Ascending aorta (tissue), 2 donors: ENCODE results near the gene PTPRG. TPM values are rescaled to one million over a fixed set of nuclear protein-coding genes. Genes with fewer than 3 reads are reported as not detected.
"Not testable (repeated sequence)": the region's sequence is repeated elsewhere in the genome, so short reads cannot be mapped to it uniquely, and the experiment has no call there.

Experiments
- DNase-seq, 2 donors: peaks; one replicate each; pipeline ENCODE4 v3.0.0-alpha.2; 2019; ENCODE audit warnings: low spot score in 2 of 2
- H3K27ac ChIP-seq, 2 donors: fragments of 200-600 bp; sonication (generic); one replicate each; pipeline ENCODE4 v1.5.1; 2016 to 2017; ENCODE audit warnings: mild to moderate bottlenecking in 1 of 2
- H3K27me3 ChIP-seq: fragments of 200-600 bp; sonication (generic); one replicate; pipeline ENCODE4 v1.5.1; 2017
- H3K36me3 ChIP-seq, 2 donors: fragments of 200-600 bp; sonication (generic); one replicate each; pipeline ENCODE4 v1.5.1; 2016
- H3K4me1 ChIP-seq, 2 donors: fragments of 200-600 bp; sonication (generic); one replicate each; pipeline ENCODE4 v1.5.1; 2016 to 2017; ENCODE audit warnings: mild to moderate bottlenecking in 1 of 2
- H3K4me3 ChIP-seq, 2 donors: fragments of 200-600 bp; sonication (generic); one replicate each; pipeline ENCODE4 v1.5.1; 2016 to 2017; ENCODE audit warnings: mild to moderate bottlenecking in 1 of 2
- H3K9me3 ChIP-seq, 2 donors: fragments of 200-600 bp; sonication (generic); one replicate each; pipeline ENCODE4 v1.5.1; 2016
- CTCF ChIP-seq, 3 experiments: fragments of 200-600 bp in 2 of 3; fragments of 450-650 bp in 1 of 3; sonication (generic) in 2 of 3; IDR thresholded peaks; one replicate each; pipeline ENCODE4 v1.5.1; 2016 to 2019; ENCODE audit warnings: antibody characterized with exemption in 3 of 3, mild to moderate bottlenecking in 1 of 3, moderate library complexity in 1 of 3
- intact Hi-C: fragments of 100-400 bp; cut with DNase I; formaldehyde crosslinking; loops from one replicate; pipeline ENCODE4 v1.15.1; 2023
- total RNA-seq: library from RNA; depleted of rRNA; stranded (reverse); fragments of >200 nt; gene quantifications from one replicate; pipeline ENCODE4 v1.1.0, GENCODE V29; 2016

PTPRG gene
- total RNA-seq, 1 donor from 2014 or later: 129 TPM

DNA sequence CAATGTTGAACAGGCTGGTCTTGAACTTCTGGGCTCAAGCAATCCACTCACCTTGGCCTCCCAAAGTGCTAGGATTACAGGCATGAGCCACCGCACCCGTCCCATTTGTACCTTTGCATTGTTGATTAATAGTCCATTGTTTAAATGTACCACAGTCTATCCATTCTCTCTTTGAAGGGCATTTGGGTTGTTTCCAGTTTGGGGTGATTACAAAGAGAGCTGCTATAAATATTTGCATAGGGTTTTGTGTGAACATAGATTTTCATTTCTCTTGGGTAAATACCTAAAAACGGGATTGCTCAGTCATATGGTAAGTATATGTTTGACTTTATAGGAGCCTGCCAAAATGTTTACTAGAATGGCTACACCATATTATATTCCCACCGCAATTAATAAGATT, 13.7 kb upstream of the PTPRG start:
- TF ChIP-seq CTCF (IDR thresholded peaks at IDR 0.05): no peak
- no peaks in the 10 kb centered on the region for H3K4me1 ChIP-seq
- intact Hi-C loops: no loop called here
- no peak overlapping the region for H3K27ac ChIP-seq
- H3K36me3 ChIP-seq: no peaks in the 10 kb centered on the region
- H3K27me3 ChIP-seq: no peaks in the 10 kb centered on the region
- DNase-seq: no peak
- peaks cover 0 to 8% of the 10 kb centered on the region in 2 donors for H3K9me3 ChIP-seq
- no peak overlapping the region for H3K4me3 ChIP-seq

- H3K36me3 ChIP-seq, H3K4me1 ChIP-seq, intact Hi-C loops, H3K9me3 ChIP-seq, H3K27ac ChIP-seq, H3K4me3 ChIP-seq, H3K27me3 ChIP-seq, DNase-seq: not testable (repeated sequence)
Observed at GRCh38 chr3:61552704-61553103, 8.7 kb upstream of the PTPRG start.

GRCh38 chr3:61559136-61559731, 2.1 kb upstream of the PTPRG start:
- H3K4me1 ChIP-seq: no peaks in the 10 kb centered on the region
- peak overlapping the region; percentile 96 to 99 for H3K27ac ChIP-seq
- intact Hi-C loops: no loop called here
- peak overlapping the region; percentile 98 to 99 for H3K4me3 ChIP-seq
- no peaks in the 10 kb centered on the region for H3K36me3 ChIP-seq
- H3K9me3 ChIP-seq: no peaks in the 10 kb centered on the region
- no peaks in the 10 kb centered on the region for H3K27me3 ChIP-seq
- no peak for DNase-seq
- TF ChIP-seq CTCF (IDR thresholded peaks at IDR 0.05): peak in 2 of 3 experiments; percentile 20 to 36

- no peaks in the 10 kb centered on the region for H3K9me3 ChIP-seq
- H3K36me3 ChIP-seq: no peaks in the 10 kb centered on the region
- peak in 1 of 2 donors; percentile 92 for DNase-seq
- intact Hi-C loops: loop anchor here (5.0 kb wide), 5 partner anchors 262 to 572 kb away; partner anchors contain the start of gene FHIT
- peaks cover 0 to 8% of the 10 kb centered on the region in 2 donors for H3K4me1 ChIP-seq
- peak overlapping the region; percentile 98 to 99 for H3K4me3 ChIP-seq
- no peaks in the 10 kb centered on the region for H3K27me3 ChIP-seq
- TF ChIP-seq CTCF (IDR thresholded peaks at IDR 0.05): peak in 1 of 3 experiments; percentile 15
- peak overlapping the region; percentile 96 to 99 for H3K27ac ChIP-seq
Observed at GRCh38 chr3:61560517-61561373, 626 bp upstream of the PTPRG start.

DNA sequence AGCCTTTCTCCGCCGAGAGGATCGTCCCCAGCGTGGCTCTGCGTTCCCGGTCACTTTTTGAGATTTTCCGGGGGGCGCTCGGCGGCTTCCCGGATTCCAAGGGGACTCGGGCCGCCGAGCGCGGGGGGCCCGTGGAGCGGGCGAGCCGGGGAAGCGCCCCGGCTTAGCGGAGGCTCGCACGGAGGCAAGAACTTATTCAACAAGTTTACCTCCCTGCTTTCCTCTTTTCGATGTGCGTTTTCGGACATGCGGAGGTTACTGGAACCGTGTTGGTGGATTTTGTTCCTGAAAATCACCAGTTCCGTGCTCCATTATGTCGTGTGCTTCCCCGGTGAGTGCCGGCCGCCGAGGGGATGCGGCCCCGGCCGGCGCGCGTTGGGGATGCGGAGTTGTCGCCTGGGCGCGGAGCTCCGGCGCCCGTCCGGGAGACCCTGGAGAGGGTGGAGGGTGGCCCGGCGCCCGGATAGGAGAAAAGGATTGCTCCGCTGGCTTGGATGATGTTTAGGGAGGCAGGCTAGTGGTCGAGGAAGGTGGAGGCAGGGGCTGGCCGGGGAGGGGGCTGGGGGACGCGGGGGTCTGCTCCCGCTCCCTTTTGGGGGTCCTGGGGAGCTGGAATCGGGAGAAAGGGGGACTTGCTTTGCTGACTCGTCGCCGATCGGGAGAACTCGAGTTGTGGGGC, 810 bp downstream of the PTPRG start:
- no peaks in the 10 kb centered on the region for H3K27me3 ChIP-seq
- intact Hi-C loops: loop anchor here (2.0 to 5.0 kb wide), 7 partner anchors 260 to 599 kb away; partner anchors contain the start of gene FHIT
- H3K4me3 ChIP-seq: peak overlapping the region; percentile 98 to 99
- no peak for DNase-seq
- TF ChIP-seq CTCF (IDR thresholded peaks at IDR 0.05): no peak
- peak overlapping the region; percentile 96 to 99 for H3K27ac ChIP-seq
- H3K36me3 ChIP-seq: no peaks in the 10 kb centered on the region
- H3K4me1 ChIP-seq: peaks cover 0 to 10% of the 10 kb centered on the region in 2 donors
- no peaks in the 10 kb centered on the region for H3K9me3 ChIP-seq
